Measurements from ENCODE around the gene TMEM52. TPM values are rescaled to one million over a fixed set of nuclear protein-coding genes. Genes with fewer than 3 reads are reported as not detected.

Gene TMEM52
- total and polyA plus RNA-seq, 2 donors (not counting 3 experiments of a cell fraction or from before 2014, with no cell fraction given): 1.6 to 1.7 TPM

DNA sequence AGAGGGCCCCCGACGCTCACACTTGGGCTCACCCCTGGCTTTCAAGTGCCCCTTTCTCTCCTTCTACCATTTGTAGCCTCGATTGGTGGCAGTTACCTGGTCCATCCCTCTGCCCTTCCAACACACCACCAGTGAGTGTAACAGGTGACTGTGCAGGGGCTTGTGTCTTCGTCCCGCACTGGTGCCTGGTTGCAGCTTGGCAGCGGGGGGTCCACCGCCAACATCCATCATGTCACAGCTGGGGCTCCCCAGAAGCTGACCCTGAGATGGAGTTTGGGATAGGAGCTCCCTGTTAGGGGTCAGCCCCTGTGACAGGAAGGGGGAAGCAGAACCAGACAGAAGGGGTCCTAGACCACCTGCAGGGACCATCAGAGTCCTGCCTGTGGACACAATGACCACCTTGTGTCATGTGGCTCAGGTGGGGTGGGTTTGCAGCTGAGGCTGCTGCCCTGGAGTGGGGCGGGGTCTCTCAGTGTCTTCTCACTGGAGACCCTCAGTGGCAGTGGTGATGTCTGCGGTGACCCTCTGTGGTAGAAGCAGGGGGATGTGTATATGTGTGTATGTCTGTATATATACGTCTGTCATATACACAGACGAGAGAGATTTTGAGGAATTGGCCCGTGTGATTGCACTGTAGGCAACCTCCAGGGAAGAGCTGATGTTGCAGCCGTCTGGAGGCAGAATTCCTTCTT lies 7.6 kb downstream of the TMEM52 start:
- no peaks in the 10 kb centered on the region for H3K9me3 ChIP-seq (replicated peaks; ENCODE audit: control insufficient read depth, insufficient read depth, low read length)
- ChIA-PET CTCF (interaction anchor here (2.8 kb wide), 1 partner anchor 133 kb away, joined by 16 read pairs; no protein-coding TSS in a partner anchor), POLR2A (no interaction called here)
- no peak overlapping the region for H3K4me3 ChIP-seq (replicated peaks in 1 of 3; ENCODE audit: insufficient read depth in 1 of 3, low read depth in 1 of 3, low read length in 3 of 3)
- no peaks in the 10 kb centered on the region for H3K36me3 ChIP-seq (ENCODE audit: control insufficient read depth in 2 of 2, extremely low read depth in 1 of 2, insufficient read depth in 2 of 2, low read length in 2 of 2)
- dilution Hi-C loops (cut with MboI; ENCODE audit: extremely low pct_ligation_motif_present, low sequenced_read_pairs): no loop called here
- FAIRE-seq (no peak), DNase-seq (ENCODE audit: low read depth, low spot score) (no peak)
- H3K27ac ChIP-seq (ENCODE audit: insufficient read depth, low read depth, low read length): no peak overlapping the region
- no peaks in the 10 kb centered on the region for H4K20me1 ChIP-seq (replicated peaks; ENCODE audit: control insufficient read depth, extremely low read depth, insufficient read depth, low read length)
- no TSS peak for BruUV-seq (replicated peaks)
- no peaks in the 10 kb centered on the region for H3K27me3 ChIP-seq (ENCODE audit: control insufficient read depth in 2 of 2, insufficient read depth in 2 of 2, low read length in 2 of 2)
- H3K4me1 ChIP-seq (ENCODE audit: control insufficient read depth, extremely low read depth, insufficient read depth, low read length): peaks cover 11% of the 10 kb centered on the region
- H3K79me2 ChIP-seq (ENCODE audit: control insufficient read depth, insufficient read depth, low read length): peaks cover 3% of the 10 kb centered on the region
- no peak overlapping the region for H2AFZ ChIP-seq (ENCODE audit: low read depth, low read length)
- H3K4me2 ChIP-seq (ENCODE audit: insufficient read depth, low read length): no peak overlapping the region
- intact Hi-C loops (cut with micrococcal nuclease): loop anchor here (10.0 kb wide), 1 partner anchor 223 kb away; no protein-coding TSS in a partner anchor
- no peaks in the 10 kb centered on the region for H3K9me1 ChIP-seq (replicated peaks; ENCODE audit: control insufficient read depth, extremely low read depth, insufficient read depth, low read length)
- no peak for TF ChIP-seq FOS (IDR thresholded peaks at IDR 0.05; ENCODE audit: borderline replicate concordance, insufficient read depth, low read length)
- no peak for TF ChIP-seq POLR2A (IDR thresholded peaks at IDR 0.05; ENCODE audit: low read depth, low read length)
- TF ChIP-seq, protein P1, sequence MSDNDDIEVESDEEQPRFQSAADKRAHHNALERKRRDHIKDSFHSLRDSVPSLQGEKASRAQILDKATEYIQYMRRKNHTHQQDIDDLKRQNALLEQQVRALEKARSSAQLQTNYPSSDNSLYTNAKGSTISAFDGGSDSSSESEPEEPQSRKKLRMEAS (IDR thresholded peaks at IDR 0.05; ENCODE audit: insufficient read depth, insufficient read length): no peak
- TF ChIP-seq, protein P2, sequence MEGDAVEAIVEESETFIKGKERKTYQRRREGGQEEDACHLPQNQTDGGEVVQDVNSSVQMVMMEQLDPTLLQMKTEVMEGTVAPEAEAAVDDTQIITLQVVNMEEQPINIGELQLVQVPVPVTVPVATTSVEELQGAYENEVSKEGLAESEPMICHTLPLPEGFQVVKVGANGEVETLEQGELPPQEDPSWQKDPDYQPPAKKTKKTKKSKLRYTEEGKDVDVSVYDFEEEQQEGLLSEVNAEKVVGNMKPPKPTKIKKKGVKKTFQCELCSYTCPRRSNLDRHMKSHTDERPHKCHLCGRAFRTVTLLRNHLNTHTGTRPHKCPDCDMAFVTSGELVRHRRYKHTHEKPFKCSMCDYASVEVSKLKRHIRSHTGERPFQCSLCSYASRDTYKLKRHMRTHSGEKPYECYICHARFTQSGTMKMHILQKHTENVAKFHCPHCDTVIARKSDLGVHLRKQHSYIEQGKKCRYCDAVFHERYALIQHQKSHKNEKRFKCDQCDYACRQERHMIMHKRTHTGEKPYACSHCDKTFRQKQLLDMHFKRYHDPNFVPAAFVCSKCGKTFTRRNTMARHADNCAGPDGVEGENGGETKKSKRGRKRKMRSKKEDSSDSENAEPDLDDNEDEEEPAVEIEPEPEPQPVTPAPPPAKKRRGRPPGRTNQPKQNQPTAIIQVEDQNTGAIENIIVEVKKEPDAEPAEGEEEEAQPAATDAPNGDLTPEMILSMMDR (IDR thresholded peaks at IDR 0.05; ENCODE audit: extremely low read depth in 1 of 2, insufficient read depth in 1 of 2, low read depth in 1 of 2, low read length in 2 of 2): no peak
- TF ChIP-seq MYC (IDR thresholded peaks at IDR 0.05; ENCODE audit: low read depth, low read length): no peak
- TF ChIP-seq EZH2 (IDR thresholded peaks at IDR 0.05; ENCODE audit: borderline replicate concordance, low read depth, low read length, severe bottlenecking): no peak
- no peak for TF ChIP-seq JUN (IDR thresholded peaks at IDR 0.05; ENCODE audit: borderline replicate concordance, insufficient read depth, insufficient read length, low read depth)
- no peak for TF ChIP-seq GATA2 (IDR thresholded peaks at IDR 0.05; ENCODE audit: insufficient read depth, insufficient read length, low read depth, low read length)
- TF ChIP-seq POLR2AphosphoS5 (IDR thresholded peaks at IDR 0.05; ENCODE audit: insufficient read depth, low read depth, low read length): no peak
- no peak overlapping the region for H3K9ac ChIP-seq (replicated peaks; ENCODE audit: extremely low read depth, insufficient read depth, low read length)
